Skeletal muscle satellite cell (primary cell): ENCODE measurements around the gene MEX3D.

Source experiments
- H3K27me3 ChIP-seq: 2 replicates; pipeline ENCODE4 v1.7.0; 2013; ENCODE audit warnings: low read length; ENCODE audit not compliant: control insufficient read depth, insufficient read depth
- H3K36me3 ChIP-seq: 2 replicates; pipeline ENCODE4 v1.7.0; 2013; ENCODE audit warnings: mild to moderate bottlenecking, control low read depth, low read length; ENCODE audit not compliant: insufficient read depth
- H3K4me1 ChIP-seq: 2 replicates; pipeline ENCODE4 v1.7.0; 2013; ENCODE audit warnings: low read length; ENCODE audit not compliant: control insufficient read depth, insufficient read depth
- H3K4me2 ChIP-seq: 2 replicates; pipeline ENCODE4 v1.7.0; 2013; ENCODE audit warnings: mild to moderate bottlenecking, low read length
- H3K4me3 ChIP-seq: 2 replicates; pipeline ENCODE4 v1.7.0; 2013; ENCODE audit warnings: low read length
- H3K9ac ChIP-seq: 2 replicates; pipeline ENCODE4 v1.7.0; 2013; ENCODE audit warnings: mild to moderate bottlenecking, low read depth, low read length, moderate library complexity
- H3K9me3 ChIP-seq: replicated peaks from 2 replicates; pipeline ENCODE4 v1.7.0; 2013; ENCODE audit warnings: mild to moderate bottlenecking, control low read depth, low read length

Gene MEX3D

GRCh38 chr19:1609103-1609396 lies 40.9 kb upstream of the MEX3D start:
- Histone ChIP-seq H3K4me3 (no peak overlapping the region), H3K4me1 (peaks cover 13% of the 10 kb centered on the region), H3K27me3 (no peaks in the 10 kb centered on the region), H3K36me3 (peaks cover 41% of the 10 kb centered on the region), H3K9me3 (no peaks in the 10 kb centered on the region), H3K9ac (no peak overlapping the region), H3K4me2 (no peak overlapping the region)

GRCh38 chr19:1608359-1609102 lies 40.4 kb upstream of the MEX3D start:
- Histone ChIP-seq H3K27me3 (no peaks in the 10 kb centered on the region), H3K4me2 (no peak overlapping the region), H3K4me1 (peaks cover 13% of the 10 kb centered on the region), H3K4me3 (no peak overlapping the region), H3K36me3 (peaks cover 36% of the 10 kb centered on the region), H3K9me3 (no peaks in the 10 kb centered on the region), H3K9ac (no peak overlapping the region)

GRCh38 chr19:1606138-1606651 lies 38.1 kb upstream of the MEX3D start:
- Histone ChIP-seq H3K36me3 (peaks cover 29% of the 10 kb centered on the region), H3K4me3 (peak overlapping the region; percentile 88), H3K9ac (peak overlapping the region; percentile 98), H3K4me2 (peak overlapping the region; percentile 100), H3K9me3 (no peaks in the 10 kb centered on the region), H3K4me1 (peaks cover 13% of the 10 kb centered on the region), H3K27me3 (no peaks in the 10 kb centered on the region)

GRCh38 chr19:1605236-1606137 lies 37.4 kb upstream of the MEX3D start, which contains the start of gene UQCR11:
TSS of gene UQCR11 (minus strand) at chr19:1605462. CDS start at chr19:1605409, 53 bp downstream.
- H3K4me3 ChIP-seq = peak within 1 kb of the TSS; percentile 88
- H3K9me3 ChIP-seq = no peaks in the 10 kb centered on the region
- peak within 1 kb of the TSS; percentile 98 for H3K9ac ChIP-seq
- no peaks in the 10 kb centered on the region for H3K27me3 ChIP-seq
- peak within 1 kb of the TSS; percentile 100 for H3K4me2 ChIP-seq
- H3K4me1 ChIP-seq = peaks cover 13% of the 10 kb centered on the region
- peaks cover 26% of the 10 kb centered on the region for H3K36me3 ChIP-seq

- Histone ChIP-seq H3K4me1 (peaks cover 9% of the 10 kb centered on the region), H3K36me3 (peaks cover 35% of the 10 kb centered on the region)
These were observed 34.1 kb upstream of the MEX3D start for GRCh38 chr19:1602091-1602707.

GRCh38 chr19:1601613-1602064 lies 33.5 kb upstream of the MEX3D start:
- H3K4me3 ChIP-seq = no peak overlapping the region
- H3K9ac ChIP-seq = no peak overlapping the region
- H3K4me2 ChIP-seq = no peak overlapping the region
- H3K36me3 ChIP-seq = peaks cover 41% of the 10 kb centered on the region
- no peaks in the 10 kb centered on the region for H3K9me3 ChIP-seq
- H3K4me1 ChIP-seq = peaks cover 8% of the 10 kb centered on the region
- H3K27me3 ChIP-seq = no peaks in the 10 kb centered on the region

More at GRCh38 chr19:1602091-1602707, 34.1 kb upstream of the MEX3D start:
- H3K9ac ChIP-seq = no peak overlapping the region
- no peaks in the 10 kb centered on the region for H3K27me3 ChIP-seq
- no peak overlapping the region for H3K4me3 ChIP-seq
- no peak overlapping the region for H3K4me2 ChIP-seq
- H3K9me3 ChIP-seq = no peaks in the 10 kb centered on the region

- H3K9me3 ChIP-seq = no peaks in the 10 kb centered on the region
- H3K4me2 ChIP-seq = no peak overlapping the region
- no peak overlapping the region for H3K9ac ChIP-seq
- peaks cover 46% of the 10 kb centered on the region for H3K36me3 ChIP-seq
- no peaks in the 10 kb centered on the region for H3K4me1 ChIP-seq
- H3K4me3 ChIP-seq = no peak overlapping the region
- H3K27me3 ChIP-seq = no peaks in the 10 kb centered on the region
These were observed 31.3 kb upstream of the MEX3D start for GRCh38 chr19:1599460-1599846.

GRCh38 chr19:1598777-1599459 lies 30.8 kb upstream of the MEX3D start:
- Histone ChIP-seq H3K9me3 (no peaks in the 10 kb centered on the region), H3K4me2 (no peak overlapping the region), H3K4me3 (no peak overlapping the region), H3K9ac (no peak overlapping the region), H3K36me3 (peaks cover 46% of the 10 kb centered on the region), H3K27me3 (no peaks in the 10 kb centered on the region), H3K4me1 (no peaks in the 10 kb centered on the region)

GRCh38 chr19:1593501-1593772 lies 25.3 kb upstream of the MEX3D start:
- no peaks in the 10 kb centered on the region for H3K9me3 ChIP-seq
- peaks cover 19% of the 10 kb centered on the region for H3K4me1 ChIP-seq
- H3K4me3 ChIP-seq = peak overlapping the region; percentile 81
- H3K27me3 ChIP-seq = no peaks in the 10 kb centered on the region
- H3K4me2 ChIP-seq = peak overlapping the region; percentile 93
- peaks cover 29% of the 10 kb centered on the region for H3K36me3 ChIP-seq
- peak overlapping the region; percentile 91 for H3K9ac ChIP-seq

- Histone ChIP-seq H3K4me3 (peak within 1 kb of the TSS; percentile 81), H3K27me3 (no peaks in the 10 kb centered on the region), H3K9ac (peak within 1 kb of the TSS; percentile 96), H3K4me2 (peak within 1 kb of the TSS; percentile 97), H3K4me1 (peaks cover 21% of the 10 kb centered on the region), H3K36me3 (peaks cover 27% of the 10 kb centered on the region), H3K9me3 (no peaks in the 10 kb centered on the region)
These were observed 24.8 kb upstream of the MEX3D start, which contains the start of gene MBD3 for GRCh38 chr19:1592755-1593500. TSS of gene MBD3 (minus strand) at chr19:1592865. CDS start at chr19:1592631, 234 bp downstream.
